ENCODE data around the gene PAF1. TPM values are rescaled to one million over a fixed set of nuclear protein-coding genes. Genes with fewer than 3 reads are reported as not detected.

The PAF1 gene
- total and polyA plus RNA-seq, 2 donors (not counting 3 experiments of a cell fraction or from before 2014, with no cell fraction given): 55.1 to 90.8 TPM

DNA sequence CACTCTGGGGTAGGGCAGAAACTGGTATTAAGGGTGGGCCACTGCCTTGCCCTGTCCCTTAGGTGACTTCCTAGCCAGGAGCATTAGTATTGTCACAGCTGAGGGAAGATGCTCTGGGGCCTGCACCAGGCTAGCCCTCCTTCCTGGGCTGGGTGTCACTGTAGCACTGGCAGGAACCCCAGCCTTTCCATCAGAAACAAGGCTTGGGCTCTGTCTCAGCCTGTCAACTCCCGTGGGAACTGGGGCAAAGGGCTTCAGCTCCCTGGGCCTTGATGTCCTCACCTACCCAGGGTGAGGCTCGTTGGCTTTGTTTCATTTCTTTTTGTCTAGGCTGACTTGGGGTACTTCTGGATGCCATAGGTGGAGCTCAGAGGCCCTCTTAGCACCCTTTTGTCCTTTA lies 18.0 kb downstream of the PAF1 start:
- Histone ChIP-seq H3K4me2 (ENCODE audit: insufficient read depth, low read length) (peak overlapping the region; percentile 9), H3K4me1 (ENCODE audit: control insufficient read depth, extremely low read depth, insufficient read depth, low read length) (peaks cover 18% of the 10 kb centered on the region), H3K9me1 (replicated peaks; ENCODE audit: control insufficient read depth, extremely low read depth, insufficient read depth, low read length) (no peaks in the 10 kb centered on the region), H3K27me3 (ENCODE audit: control insufficient read depth in 2 of 2, insufficient read depth in 2 of 2, low read length in 2 of 2) (no peaks in the 10 kb centered on the region), H3K27ac (ENCODE audit: insufficient read depth, low read depth, low read length) (peak overlapping the region; percentile 85), H2AFZ (ENCODE audit: low read depth, low read length) (no peak overlapping the region), H3K9ac (replicated peaks; ENCODE audit: extremely low read depth, insufficient read depth, low read length) (peak overlapping the region; percentile 65), H3K36me3 (ENCODE audit: control insufficient read depth in 2 of 2, extremely low read depth in 1 of 2, insufficient read depth in 2 of 2, low read length in 2 of 2) (peaks cover 28 to 39% of the 10 kb centered on the region in 2 experiments), H3K4me3 (replicated peaks in 1 of 3; ENCODE audit: insufficient read depth in 1 of 3, low read depth in 1 of 3, low read length in 3 of 3) (no peak overlapping the region), H3K9me3 (replicated peaks; ENCODE audit: control insufficient read depth, insufficient read depth, low read length) (no peaks in the 10 kb centered on the region), H3K79me2 (ENCODE audit: control insufficient read depth, insufficient read depth, low read length) (peaks cover 2% of the 10 kb centered on the region), H4K20me1 (replicated peaks; ENCODE audit: control insufficient read depth, extremely low read depth, insufficient read depth, low read length) (no peaks in the 10 kb centered on the region)
- CTCF ChIA-PET: interaction anchor here (1.1 kb wide), 1 partner anchor 14 kb away, joined by 4 read pairs; no protein-coding TSS in a partner anchor
- intact Hi-C loops (cut with micrococcal nuclease) (loop anchor here (1.0 to 2.0 kb wide), 2 partner anchors 30 to 39 kb away; partner anchors contain the start of genes PLEKHG2 and SAMD4B), dilution Hi-C loops (cut with MboI; ENCODE audit: extremely low pct_ligation_motif_present, low sequenced_read_pairs) (no loop called here)
- DNase-seq (ENCODE audit: low read depth, low spot score): no peak
- no TSS peak for BruUV-seq (replicated peaks)
- TF ChIP-seq, protein P1, sequence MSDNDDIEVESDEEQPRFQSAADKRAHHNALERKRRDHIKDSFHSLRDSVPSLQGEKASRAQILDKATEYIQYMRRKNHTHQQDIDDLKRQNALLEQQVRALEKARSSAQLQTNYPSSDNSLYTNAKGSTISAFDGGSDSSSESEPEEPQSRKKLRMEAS (IDR thresholded peaks at IDR 0.05; ENCODE audit: insufficient read depth, insufficient read length): no peak
- TF ChIP-seq CTCF (IDR thresholded peaks at IDR 0.05; ENCODE audit: extremely low read depth in 1 of 2, insufficient read depth in 1 of 2, low read depth in 1 of 2, low read length in 2 of 2) (no peak), MYC (IDR thresholded peaks at IDR 0.05; ENCODE audit: low read depth, low read length) (no peak), FOS (IDR thresholded peaks at IDR 0.05; ENCODE audit: borderline replicate concordance, insufficient read depth, low read length) (no peak), GATA2 (IDR thresholded peaks at IDR 0.05; ENCODE audit: insufficient read depth, insufficient read length, low read depth, low read length) (no peak), JUN (IDR thresholded peaks at IDR 0.05; ENCODE audit: borderline replicate concordance, insufficient read depth, insufficient read length, low read depth) (no peak), POLR2A (IDR thresholded peaks at IDR 0.05; ENCODE audit: low read depth, low read length) (no peak)
- FAIRE-seq: no peak
- POLR2A ChIA-PET: interaction anchor here (1.1 kb wide), 1 partner anchor 18 kb away, joined by 3 read pairs; the partner anchor contains the start of genes MED29 and PAF1

Data from endothelial cell of umbilical vein (primary cell).